Vagina (tissue), 2 donors: ENCODE measurements around the gene SPDYE4. TPM values are rescaled to one million over a fixed set of nuclear protein-coding genes. Genes with fewer than 3 reads are reported as not detected.

ENCODE experiments used
- DNase-seq, 2 donors: peaks; one replicate each; pipeline ENCODE4 v3.0.0-alpha.2; 2017; ENCODE audit errors: extremely low spot score in 2 of 2
- H3K27ac ChIP-seq: fragments of 200-600 bp; sonication (generic); one replicate; pipeline ENCODE4 v1.5.1; 2019
- H3K27me3 ChIP-seq: fragments of 200-600 bp; sonication (generic); one replicate; pipeline ENCODE4 v1.5.1; 2019
- H3K36me3 ChIP-seq, 2 donors: fragments of 200-600 bp; sonication (generic); one replicate each; pipeline ENCODE4 v1.5.1; 2017 to 2019
- H3K4me1 ChIP-seq: fragments of 200-600 bp; sonication (generic); one replicate; pipeline ENCODE4 v1.5.1; 2019
- H3K4me3 ChIP-seq, 2 donors: fragments of 200-600 bp; sonication (generic); 1 replicate in 1 of 2; 2 replicates in 1 of 2; pipeline ENCODE4 v1.5.1; 2016 to 2019
- H3K9me3 ChIP-seq: fragments of 200-600 bp; sonication (generic); one replicate; pipeline ENCODE4 v1.5.1; 2019
- CTCF ChIP-seq, 3 experiments: fragments of 450-650 bp in 2 of 3; fragments of 200-600 bp in 1 of 3; sonication (generic) in 1 of 3; IDR thresholded peaks; one replicate each; pipeline ENCODE4 v1.5.1; 2017 to 2019; ENCODE audit warnings: antibody characterized with exemption in 3 of 3, mild to moderate bottlenecking in 2 of 3, moderate library complexity in 2 of 3
- POLR2A ChIP-seq, 2 donors: fragments of 450-650 bp; IDR thresholded peaks; one replicate each; pipeline ENCODE4 v1.6.1; 2017; ENCODE audit warnings: antibody characterized with exemption in 2 of 2, mild to moderate bottlenecking in 2 of 2, moderate library complexity in 2 of 2
- POLR2AphosphoS5 ChIP-seq, 2 donors: sonication (generic); formaldehyde crosslinking; IDR thresholded peaks; one replicate each; pipeline ENCODE4 v1.9.0; 2017; ENCODE audit warnings: antibody characterized with exemption in 2 of 2, mild to moderate bottlenecking in 2 of 2, low read depth in 1 of 2; ENCODE audit not compliant: insufficient read depth in 1 of 2
- intact Hi-C: fragments of 100-400 bp; cut with DNase I; formaldehyde crosslinking; loops from one replicate; pipeline ENCODE4 v1.15.1; 2023
- total RNA-seq: library from RNA; depleted of rRNA; stranded (reverse); fragments of >200 nt; gene quantifications from one replicate; pipeline ENCODE4 v1.2.3, GENCODE V29; 2016

The SPDYE4 gene
- total RNA-seq, 1 donor from 2014 or later = not detected

DNA sequence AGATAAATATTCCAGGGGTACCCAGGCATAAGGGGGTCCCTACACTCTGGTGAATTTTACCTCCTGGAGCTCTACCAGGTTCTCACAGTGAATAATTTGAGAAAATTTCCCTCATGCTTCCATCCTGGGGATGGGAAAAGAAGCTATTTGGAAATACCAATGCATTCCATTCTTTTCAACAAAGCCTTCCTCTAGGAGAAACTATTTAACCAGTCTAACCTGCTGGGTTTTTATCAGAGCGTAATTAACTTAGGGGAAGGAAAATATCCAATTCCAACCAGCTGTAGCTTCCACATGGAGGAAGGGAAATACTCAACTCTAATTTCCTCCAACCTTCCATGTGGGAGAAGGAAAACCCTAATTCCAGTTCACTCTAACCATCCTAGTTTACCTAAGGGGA lies 23.8 kb upstream of the SPDYE4 start:
- H3K27ac ChIP-seq = no peak overlapping the region
- no peaks in the 10 kb centered on the region for H3K27me3 ChIP-seq
- no peak overlapping the region for H3K4me3 ChIP-seq
- H3K9me3 ChIP-seq = no peaks in the 10 kb centered on the region
- no peaks in the 10 kb centered on the region for H3K4me1 ChIP-seq
- TF ChIP-seq POLR2AphosphoS5 (IDR thresholded peaks at IDR 0.05; ENCODE audit: insufficient read depth in 1 of 2, low read depth in 1 of 2) (no peak), POLR2A (IDR thresholded peaks at IDR 0.05) (no peak)
- intact Hi-C loops = no loop called here
- H3K36me3 ChIP-seq = no peaks in the 10 kb centered on the region
- DNase-seq = no peak

- Histone ChIP-seq H3K9me3 (no peaks in the 10 kb centered on the region), H3K36me3 (no peaks in the 10 kb centered on the region), H3K4me1 (no peaks in the 10 kb centered on the region), H3K27me3 (no peaks in the 10 kb centered on the region), H3K4me3 (no peak overlapping the region), H3K27ac (no peak overlapping the region)
- intact Hi-C loops = no loop called here
- TF ChIP-seq CTCF (IDR thresholded peaks at IDR 0.05) (no peak), POLR2A (IDR thresholded peaks at IDR 0.05) (no peak), POLR2AphosphoS5 (IDR thresholded peaks at IDR 0.05; ENCODE audit: insufficient read depth in 1 of 2, low read depth in 1 of 2) (no peak)
- no peak for DNase-seq
These were observed 23.4 kb upstream of the SPDYE4 start for GRCh38 chr17:8781776-8782175.

GRCh38 chr17:8776881-8777280 lies 18.5 kb upstream of the SPDYE4 start:
- Histone ChIP-seq H3K36me3 (no peaks in the 10 kb centered on the region), H3K27me3 (no peaks in the 10 kb centered on the region), H3K27ac (no peak overlapping the region), H3K4me1 (no peaks in the 10 kb centered on the region), H3K9me3 (no peaks in the 10 kb centered on the region), H3K4me3 (no peak overlapping the region)
- no peak for DNase-seq
- intact Hi-C loops = no loop called here
- TF ChIP-seq POLR2A (IDR thresholded peaks at IDR 0.05) = no peak
- no peak for TF ChIP-seq POLR2AphosphoS5 (IDR thresholded peaks at IDR 0.05; ENCODE audit: insufficient read depth in 1 of 2, low read depth in 1 of 2)
- TF ChIP-seq CTCF (IDR thresholded peaks at IDR 0.05) = no peak

DNA sequence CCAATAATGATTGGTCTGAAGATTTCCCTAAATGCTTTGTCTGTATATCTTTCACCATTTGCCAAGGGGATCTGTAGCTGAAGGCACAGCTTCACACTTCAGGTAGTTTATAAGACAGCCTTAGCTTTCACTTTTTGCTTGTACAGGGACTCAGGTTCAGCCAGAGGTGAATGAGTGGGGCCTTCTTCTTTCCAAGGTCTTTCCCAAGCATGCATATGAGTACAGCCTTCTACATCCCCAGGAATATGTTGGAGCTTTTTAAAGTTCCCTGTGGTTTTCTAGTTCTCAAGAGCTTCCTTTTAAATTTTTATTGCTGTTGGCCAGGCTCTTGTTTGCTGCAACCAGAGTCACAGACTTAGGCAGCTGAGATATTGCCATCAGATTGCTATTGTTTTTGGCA lies 17.9 kb upstream of the SPDYE4 start:
- H3K27me3 ChIP-seq = no peaks in the 10 kb centered on the region
- no peaks in the 10 kb centered on the region for H3K4me1 ChIP-seq
- intact Hi-C loops = no loop called here
- DNase-seq = peak in 1 of 2 donors; percentile 3
- no peaks in the 10 kb centered on the region for H3K9me3 ChIP-seq
- TF ChIP-seq CTCF (IDR thresholded peaks at IDR 0.05) = no peak
- H3K36me3 ChIP-seq = no peaks in the 10 kb centered on the region
- H3K27ac ChIP-seq = no peak overlapping the region
- no peak overlapping the region for H3K4me3 ChIP-seq

DNA sequence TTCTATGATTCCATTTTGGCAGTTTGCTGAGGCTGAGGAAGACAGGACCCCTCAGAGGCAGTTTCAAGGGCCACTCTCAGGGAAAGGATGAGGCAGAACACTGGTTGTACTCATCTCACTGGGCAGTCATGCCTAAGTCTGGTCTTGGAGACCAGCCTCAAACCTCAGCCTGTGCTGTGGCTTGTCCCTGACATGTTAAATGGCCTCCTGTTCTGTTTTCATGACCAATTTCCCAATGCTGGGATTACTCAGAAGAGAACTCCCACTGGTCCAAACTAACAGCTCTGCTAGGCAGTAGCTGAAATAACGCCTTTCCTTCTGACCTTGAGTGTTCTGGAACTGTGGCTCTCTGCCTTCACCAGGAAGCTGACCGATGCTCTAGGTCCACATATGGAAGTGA lies 8.4 kb upstream of the SPDYE4 start:
- Histone ChIP-seq H3K9me3 (no peaks in the 10 kb centered on the region), H3K36me3 (no peaks in the 10 kb centered on the region), H3K27me3 (no peaks in the 10 kb centered on the region), H3K4me1 (no peaks in the 10 kb centered on the region), H3K27ac (no peak overlapping the region), H3K4me3 (no peak overlapping the region)
- intact Hi-C loops = no loop called here
- TF ChIP-seq CTCF (IDR thresholded peaks at IDR 0.05) = no peak
- TF ChIP-seq POLR2A (IDR thresholded peaks at IDR 0.05) = no peak
- no peak for TF ChIP-seq POLR2AphosphoS5 (IDR thresholded peaks at IDR 0.05; ENCODE audit: insufficient read depth in 1 of 2, low read depth in 1 of 2)
- peak in 1 of 2 donors; percentile 42 for DNase-seq

DNA sequence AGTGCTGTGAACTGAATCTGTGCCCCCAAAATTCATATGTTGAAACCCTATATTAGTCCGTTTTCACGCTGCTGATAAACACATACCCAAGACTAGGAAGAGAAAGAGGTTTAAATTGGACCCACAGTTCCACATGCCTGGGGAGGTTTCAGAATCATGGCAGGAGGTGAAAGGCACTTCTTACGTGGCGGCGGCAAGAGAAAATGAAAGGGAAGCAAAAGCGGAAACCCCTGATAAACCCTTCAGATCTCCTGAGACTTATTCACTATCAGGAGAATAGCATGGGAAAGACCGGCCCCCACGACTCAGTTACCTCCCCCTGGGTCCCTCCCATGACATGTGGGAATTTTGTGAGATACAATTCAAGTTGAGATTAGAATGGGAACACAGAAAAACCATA lies 3.7 kb upstream of the SPDYE4 start:
- H3K4me3 ChIP-seq = no peak overlapping the region
- TF ChIP-seq POLR2AphosphoS5 (IDR thresholded peaks at IDR 0.05; ENCODE audit: insufficient read depth in 1 of 2, low read depth in 1 of 2) (no peak), POLR2A (IDR thresholded peaks at IDR 0.05) (no peak), CTCF (IDR thresholded peaks at IDR 0.05) (no peak)
- DNase-seq = no peak
- no peaks in the 10 kb centered on the region for H3K36me3 ChIP-seq
- no peak overlapping the region for H3K27ac ChIP-seq
- H3K4me1 ChIP-seq = no peaks in the 10 kb centered on the region
- intact Hi-C loops = no loop called here
- no peaks in the 10 kb centered on the region for H3K27me3 ChIP-seq
- no peaks in the 10 kb centered on the region for H3K9me3 ChIP-seq
